Activated effector memory CD4-positive, alpha-beta T cell treated with Interleukin-2 at 50 U/mL for 16 hours (primary cell): ENCODE data around the gene P2RY11.
A peak's percentile ranks its signal among the peaks of the same experiment; 100 is the strongest.

Experiments
- DNase-seq: peaks from one replicate; pipeline ENCODE4 v3.0.0-alpha.2; 2020

The P2RY11 gene

DNA sequence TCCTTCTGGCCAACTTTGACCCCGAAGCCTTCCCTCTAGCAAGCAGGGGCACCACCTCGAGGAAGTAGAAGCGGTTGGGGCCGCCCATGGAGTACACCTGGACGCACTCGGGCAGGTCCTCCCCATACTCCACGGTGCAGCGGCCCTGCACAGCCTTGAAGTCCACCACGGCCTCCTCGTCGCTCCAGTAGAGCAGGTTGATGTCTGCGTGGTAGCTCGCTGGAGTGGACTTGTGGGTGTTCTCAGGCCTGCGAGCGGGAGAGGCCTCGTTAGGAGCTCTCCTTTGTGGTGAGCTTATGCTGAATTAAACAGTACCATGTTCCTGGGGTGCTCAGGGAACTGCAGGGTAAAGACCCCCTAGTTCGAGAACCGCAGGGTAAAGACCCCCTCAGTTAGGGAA lies 30.5 kb downstream of the P2RY11 start:
- DNase-seq, result no peak

DNA sequence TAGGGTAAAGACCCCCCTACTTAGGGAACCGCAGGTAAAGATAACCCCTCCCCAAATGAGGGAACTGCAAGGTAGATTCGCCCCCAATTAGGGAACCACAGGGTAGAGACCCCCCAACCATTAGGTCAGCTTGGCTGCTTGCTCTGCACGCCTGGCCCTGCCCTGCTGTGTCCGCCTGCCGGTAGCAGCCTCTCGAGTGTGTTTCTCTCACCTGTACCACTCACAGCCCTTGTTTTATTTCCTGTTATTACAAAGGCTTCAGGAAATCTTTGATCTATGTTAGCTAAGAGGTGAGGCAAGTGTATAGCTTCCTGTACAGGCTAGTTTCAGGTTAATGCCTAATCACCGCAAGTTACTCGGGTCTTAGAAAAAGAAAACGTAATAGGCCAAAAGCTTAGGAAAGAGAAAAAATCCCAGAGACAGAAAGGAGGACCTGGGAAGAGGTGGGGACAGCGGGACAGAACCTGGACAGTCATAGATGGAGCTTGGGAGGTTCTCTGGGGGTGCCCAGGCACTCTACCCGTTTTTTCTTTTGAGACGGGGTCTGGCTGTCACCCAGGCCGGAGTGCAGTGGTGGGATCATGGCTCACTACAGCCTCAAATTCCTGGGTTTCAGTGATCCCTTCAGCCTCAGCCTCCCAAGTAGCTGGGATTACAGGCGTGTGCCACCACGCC lies 31.3 kb downstream of the P2RY11 start:
- DNase-seq, result peak; percentile 52

DNA sequence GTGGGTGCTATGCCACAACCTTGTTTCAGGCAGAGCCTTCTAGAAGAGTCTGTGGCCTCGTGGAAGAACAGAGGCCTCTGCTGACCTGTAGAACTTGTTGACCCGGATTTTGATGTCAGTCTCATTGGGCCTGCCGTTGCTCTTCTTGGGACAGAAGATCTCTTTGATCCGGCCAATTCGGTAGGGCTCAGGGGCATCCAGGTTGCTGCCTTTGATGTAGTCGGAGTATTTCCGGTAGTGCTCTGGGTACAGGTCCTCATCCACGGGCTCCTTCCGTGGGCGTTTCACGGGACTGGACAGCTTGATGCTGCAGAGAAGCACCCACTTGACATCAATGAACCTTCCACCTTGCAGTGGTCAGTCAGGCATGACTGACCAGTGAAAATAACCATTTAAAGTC lies 32.2 kb downstream of the P2RY11 start:
- DNase-seq, result peak; percentile 13

GRCh38 chr19:10144361-10144760 lies 32.9 kb downstream of the P2RY11 start:
- DNase-seq, result no peak

DNA sequence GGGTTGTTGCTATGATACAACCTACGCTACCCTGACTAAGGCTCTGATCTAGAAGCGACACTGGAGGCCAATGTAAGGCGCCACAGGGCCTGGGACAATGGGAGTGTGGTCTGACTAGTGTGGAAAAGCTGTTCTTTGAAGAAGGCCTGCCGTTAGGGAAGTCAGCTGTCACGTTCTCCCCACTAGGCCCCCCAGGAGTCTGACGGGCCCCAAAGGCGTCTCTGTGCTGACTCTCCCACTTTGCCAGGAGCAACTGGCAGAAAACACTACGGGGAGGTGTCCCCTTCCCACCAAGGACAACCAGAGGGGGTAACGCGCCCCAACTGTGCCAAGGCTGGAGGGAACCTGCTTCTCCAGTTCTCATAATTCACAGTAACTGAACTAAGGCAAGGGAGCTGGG lies 33.5 kb downstream of the P2RY11 start:
- DNase-seq, result no peak

DNA sequence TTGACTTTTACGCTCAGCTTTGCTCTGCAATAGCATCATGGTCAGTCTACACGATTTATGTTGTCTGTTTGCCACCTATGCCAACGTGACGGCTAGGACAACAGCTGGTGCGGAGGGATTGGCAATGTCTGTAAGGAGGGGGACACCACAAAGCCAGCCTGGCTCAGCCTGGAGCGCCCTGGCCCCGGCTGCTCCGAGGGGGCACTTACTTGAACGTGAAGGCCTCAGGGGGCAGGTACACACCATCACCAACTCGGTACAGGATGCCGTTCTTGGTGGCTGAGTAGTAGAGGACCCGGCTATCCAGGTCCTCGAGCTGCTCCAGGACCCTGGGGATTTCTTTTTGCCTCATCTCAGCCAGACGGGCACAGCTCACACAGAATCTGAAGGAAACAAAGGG lies 34.6 kb downstream of the P2RY11 start:
- no peak for DNase-seq

DNA sequence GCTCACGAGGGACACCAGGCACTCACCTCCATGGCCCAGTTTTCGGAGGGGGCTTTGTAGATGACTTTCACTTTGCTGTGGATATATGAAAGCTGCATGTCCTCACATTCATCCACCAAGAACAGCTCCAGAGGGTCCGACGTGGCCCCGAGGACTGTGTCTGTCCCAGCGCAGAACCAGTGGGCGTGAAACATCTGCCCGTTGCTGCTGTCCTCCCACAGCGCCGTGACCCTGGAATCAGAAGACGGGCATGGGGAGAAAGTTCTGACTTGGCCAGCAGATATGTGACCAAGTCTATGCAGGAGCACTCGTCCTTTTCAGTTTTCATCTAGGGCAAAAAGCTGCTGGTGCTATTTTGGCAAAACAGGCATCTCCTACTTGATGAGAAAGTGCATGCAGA lies 37.9 kb downstream of the P2RY11 start:
- DNase-seq, result no peak

DNA sequence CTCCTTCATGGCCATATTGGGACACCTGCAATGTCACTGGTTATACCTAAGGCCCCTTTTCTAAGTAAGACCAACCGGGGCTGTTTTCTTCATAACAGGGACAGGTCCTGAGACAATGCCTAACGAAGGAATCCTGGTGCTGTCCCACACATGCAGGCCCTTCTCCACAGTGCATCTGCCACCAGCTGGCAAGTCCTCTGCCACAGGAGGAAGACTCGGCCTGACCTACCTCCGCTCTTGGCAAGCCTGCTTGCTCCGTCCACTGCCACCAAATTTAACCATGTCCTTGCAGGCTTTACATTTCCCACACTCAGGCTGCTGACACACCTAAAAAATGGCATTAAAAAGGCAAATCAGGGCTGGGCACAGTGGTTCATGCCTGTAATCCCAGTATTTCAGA lies 40.0 kb downstream of the P2RY11 start:
- DNase-seq, result no peak

GRCh38 chr19:10152100-10152499 lies 40.6 kb downstream of the P2RY11 start:
- DNase-seq, result no peak

DNA sequence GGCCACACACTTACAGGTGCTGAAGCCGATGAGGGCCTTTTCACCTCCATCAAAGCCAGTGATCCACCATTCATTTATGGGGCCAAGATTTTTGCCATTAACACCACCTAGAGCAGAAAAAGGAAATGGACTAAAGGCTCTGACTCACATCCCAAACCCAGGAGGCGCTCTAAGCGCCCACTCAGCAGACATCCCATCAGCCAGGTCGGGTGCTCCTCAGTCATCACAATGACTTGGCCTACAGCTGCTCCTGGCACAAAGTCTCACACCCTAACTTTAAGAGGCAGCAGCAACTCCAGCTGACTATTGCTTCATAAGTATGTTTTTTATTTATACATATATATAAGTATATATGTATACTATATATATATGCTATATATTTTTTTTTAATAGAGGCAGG lies 44.3 kb downstream of the P2RY11 start:
- no peak for DNase-seq

DNA sequence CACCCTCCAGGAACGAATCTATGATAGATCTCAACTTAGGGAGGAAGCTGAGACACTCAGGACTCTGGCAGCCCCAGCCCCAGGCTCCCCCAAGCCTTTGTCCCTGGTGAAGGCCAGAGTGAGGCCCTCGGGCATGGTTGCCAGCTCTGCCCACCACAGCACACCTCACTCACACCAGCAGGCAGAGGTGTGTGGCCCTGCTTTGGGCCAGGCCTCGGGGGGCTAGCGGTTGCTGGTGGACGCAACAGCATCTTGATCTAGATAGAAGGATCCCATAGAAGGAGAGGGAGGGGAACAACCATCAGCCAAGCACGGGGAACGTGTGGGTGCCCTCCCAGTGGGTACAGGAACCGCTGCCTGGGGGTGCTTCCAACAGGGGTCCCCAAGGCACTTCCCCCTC lies 46.6 kb downstream of the P2RY11 start:
- DNase-seq, result no peak

DNA sequence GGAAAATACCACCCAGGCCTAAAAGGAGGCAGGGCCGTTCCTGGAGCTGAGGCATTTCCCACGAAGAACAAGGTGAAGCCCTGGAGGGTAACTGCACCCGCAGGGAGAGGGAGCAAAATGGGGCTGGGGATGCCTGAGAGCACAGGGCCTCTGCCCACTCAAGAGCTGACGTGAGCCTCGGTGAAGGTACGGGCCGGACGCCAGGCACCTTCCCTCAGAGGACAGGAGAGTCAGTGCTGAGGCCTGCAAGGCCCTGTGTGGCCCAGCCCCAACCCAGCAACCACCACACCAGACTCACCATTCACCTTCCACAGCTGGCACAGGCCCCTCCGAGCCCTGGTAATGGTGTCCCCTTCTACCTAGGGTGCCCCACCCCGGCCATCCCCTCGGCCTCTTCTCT lies 47.0 kb downstream of the P2RY11 start:
- no peak for DNase-seq

DNA sequence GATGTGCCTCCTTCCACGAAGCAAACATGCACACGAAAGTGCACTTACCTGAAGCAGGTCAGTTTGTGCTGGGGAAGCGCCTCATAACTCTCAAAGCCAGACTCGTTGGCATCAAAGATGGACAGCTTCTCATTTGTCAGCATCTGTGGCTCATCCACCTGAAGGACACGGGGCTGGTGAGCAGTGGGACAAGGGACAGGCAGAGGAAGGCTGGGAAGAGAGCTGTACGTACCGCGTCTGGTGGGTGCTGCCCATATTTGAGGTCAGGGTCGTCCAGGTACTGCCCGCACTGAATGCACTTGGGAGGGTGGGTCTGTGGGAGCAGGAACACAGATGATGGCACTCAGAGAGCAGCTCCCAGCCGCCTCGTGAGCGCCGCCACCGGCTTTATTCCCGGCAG lies 48.1 kb downstream of the P2RY11 start:
- no peak for DNase-seq

DNA sequence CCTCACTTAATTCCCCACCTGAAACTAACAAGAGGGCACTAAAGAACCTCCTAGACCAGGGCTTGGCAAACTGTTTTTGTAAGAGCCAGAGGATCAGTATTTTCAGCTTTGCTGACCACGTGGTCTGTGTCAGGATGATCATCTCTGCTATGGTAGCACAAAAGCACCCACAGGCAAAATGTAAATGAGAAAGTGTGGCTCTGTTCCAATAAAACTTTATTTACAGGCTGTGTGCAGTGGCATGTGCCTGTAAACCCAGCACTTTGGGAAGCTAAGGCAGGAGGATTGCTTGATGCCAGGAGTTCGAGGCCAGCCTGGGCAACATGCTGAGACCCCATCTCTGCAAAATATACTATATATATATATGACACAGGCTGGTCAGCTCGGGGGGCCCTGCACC lies 52.0 kb downstream of the P2RY11 start:
- no peak for DNase-seq
